Fibroblast of the aortic adventitia (primary cell): ENCODE results near the gene ST6GALNAC3. TPM values are rescaled to one million over a fixed set of nuclear protein-coding genes. Genes with fewer than 3 reads are reported as not detected.

Experiments used
- DNase-seq: peaks from one replicate; pipeline ENCODE4 v3.0.0-alpha.2; 2010; ENCODE audit warnings: low read depth
- H3K4me3 ChIP-seq: 2 replicates; pipeline ENCODE4 v1.5.1; 2011; ENCODE audit warnings: low read depth, mild to moderate bottlenecking, control low read depth, low read length, moderate library complexity
- total RNA-seq: library from RNA; depleted of rRNA; stranded (reverse); fragments of >200 nt; gene quantifications from 2 replicates; pipeline ENCODE4 v1.2.3, GENCODE V29; 2012; ENCODE audit warnings: low replicate concordance
- TF ChIP-seq, protein P1 (sequence below): IDR thresholded peaks from 2 replicates; pipeline ENCODE4 v1.5.1; 2011; ENCODE audit warnings: mild to moderate bottlenecking, low read length, control low read depth, inconsistent platforms; ENCODE audit not compliant: insufficient read depth

ST6GALNAC3 gene
- total RNA-seq, 1 donor: 3.1 TPM

DNA sequence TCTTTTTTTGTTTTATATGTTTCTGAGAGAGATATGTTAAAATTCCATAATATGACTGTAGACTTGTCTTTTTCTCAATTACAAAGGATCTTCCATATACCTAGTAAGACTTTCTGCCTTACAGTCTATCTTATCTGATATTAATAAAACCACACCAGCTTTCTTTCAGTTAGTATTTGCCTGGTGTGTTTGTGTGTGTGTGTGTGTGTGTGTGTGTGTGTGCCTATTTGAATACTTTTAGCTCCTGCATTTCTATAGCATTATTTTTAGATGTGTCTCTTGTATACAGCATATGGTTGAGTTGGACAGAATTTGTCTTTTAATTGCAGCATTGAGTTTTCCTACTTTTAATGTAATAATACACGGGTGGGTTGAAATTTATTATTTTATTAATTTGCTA is 27.5 kb downstream of the ST6GALNAC3 start:
- no peak for DNase-seq
- no peak overlapping the region for H3K4me3 ChIP-seq
- TF ChIP-seq, protein P1, sequence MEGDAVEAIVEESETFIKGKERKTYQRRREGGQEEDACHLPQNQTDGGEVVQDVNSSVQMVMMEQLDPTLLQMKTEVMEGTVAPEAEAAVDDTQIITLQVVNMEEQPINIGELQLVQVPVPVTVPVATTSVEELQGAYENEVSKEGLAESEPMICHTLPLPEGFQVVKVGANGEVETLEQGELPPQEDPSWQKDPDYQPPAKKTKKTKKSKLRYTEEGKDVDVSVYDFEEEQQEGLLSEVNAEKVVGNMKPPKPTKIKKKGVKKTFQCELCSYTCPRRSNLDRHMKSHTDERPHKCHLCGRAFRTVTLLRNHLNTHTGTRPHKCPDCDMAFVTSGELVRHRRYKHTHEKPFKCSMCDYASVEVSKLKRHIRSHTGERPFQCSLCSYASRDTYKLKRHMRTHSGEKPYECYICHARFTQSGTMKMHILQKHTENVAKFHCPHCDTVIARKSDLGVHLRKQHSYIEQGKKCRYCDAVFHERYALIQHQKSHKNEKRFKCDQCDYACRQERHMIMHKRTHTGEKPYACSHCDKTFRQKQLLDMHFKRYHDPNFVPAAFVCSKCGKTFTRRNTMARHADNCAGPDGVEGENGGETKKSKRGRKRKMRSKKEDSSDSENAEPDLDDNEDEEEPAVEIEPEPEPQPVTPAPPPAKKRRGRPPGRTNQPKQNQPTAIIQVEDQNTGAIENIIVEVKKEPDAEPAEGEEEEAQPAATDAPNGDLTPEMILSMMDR: no peak

DNA sequence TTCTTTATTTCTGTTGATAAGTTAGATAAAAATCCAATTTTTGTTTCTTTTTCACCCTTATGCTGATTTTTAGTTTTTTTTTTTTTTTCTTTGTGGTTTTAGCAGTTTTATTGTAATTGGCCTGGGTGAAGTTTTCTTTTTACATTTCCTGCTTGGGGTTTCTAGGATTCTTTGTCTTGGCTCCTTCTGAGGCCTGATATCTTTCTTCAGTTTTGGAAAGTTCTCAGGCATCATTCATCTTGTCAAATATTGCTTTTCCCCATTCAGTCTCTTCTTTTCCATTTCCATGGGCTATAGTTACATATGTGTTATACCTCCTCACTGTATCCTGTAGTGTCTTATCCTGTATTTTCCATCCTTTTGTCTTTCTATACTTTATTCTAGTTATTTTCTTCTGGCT is 28.5 kb downstream of the ST6GALNAC3 start:
- no peak overlapping the region for H3K4me3 ChIP-seq
- TF ChIP-seq, protein P1: no peak
- no peak for DNase-seq

DNA sequence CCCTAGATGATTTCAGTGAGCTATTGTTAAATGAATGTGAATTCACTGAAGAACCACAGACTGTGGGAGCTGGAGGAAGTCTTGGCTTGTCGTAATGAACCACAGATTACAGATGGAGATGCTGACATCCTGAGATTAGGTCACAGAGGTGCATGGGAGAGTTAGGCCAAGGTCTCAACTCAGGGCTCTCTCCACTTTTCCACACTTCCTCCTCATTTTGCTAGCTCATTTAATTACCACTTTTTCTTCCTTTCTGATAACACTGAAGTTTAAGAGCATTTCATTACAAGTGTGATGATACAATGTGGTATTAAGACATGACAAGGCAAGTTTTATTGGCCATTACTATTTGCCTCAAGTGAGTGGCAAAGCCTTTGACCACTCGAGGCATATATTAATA is 30.8 kb downstream of the ST6GALNAC3 start:
- no peak overlapping the region for H3K4me3 ChIP-seq
- TF ChIP-seq, protein P1: no peak
- DNase-seq: no peak

DNA sequence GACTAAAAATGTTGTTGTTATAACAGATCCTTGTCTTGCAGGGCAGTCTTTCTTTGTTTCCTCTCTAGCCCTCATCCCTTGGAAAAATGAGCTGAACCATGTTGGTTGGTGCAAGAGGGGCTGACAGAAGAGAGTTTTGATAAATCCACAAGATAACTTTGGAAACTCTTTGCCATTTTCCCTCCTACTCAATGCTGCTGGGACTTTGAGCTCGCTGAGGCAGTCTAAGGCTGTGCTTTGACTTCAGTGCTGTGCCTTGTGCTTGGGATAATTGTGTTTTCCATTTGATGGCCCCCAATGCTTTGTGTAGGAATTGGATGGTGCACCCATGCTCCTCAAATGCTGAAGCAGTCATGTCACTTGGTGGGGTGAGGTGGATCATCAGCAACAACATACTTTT is 31.7 kb downstream of the ST6GALNAC3 start:
- DNase-seq: no peak
- TF ChIP-seq, protein P1: no peak
- H3K4me3 ChIP-seq: no peak overlapping the region

DNA sequence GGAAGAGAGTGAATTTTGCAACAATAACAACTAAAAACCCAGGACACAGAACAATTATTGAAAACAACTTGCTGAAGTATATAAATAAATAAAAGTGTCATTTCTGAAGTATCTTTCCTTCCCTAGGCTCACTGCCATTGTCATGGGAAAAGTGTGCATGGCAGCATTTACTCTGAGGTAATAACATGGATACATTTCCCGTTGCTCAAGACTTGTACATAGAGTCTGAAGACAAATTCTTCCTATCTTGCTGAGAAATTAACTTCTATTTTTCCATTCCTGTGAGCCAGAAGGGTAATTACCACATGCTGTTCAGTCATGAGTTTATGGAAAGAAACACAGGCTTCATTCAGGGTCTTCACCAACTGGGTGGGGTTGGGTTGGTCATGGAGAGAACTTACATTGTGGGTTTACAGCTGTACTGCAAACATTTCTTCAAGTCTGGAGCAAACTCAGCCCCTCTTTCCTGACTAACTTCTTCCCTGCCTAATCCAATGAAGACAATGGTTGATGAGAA is 32.2 kb downstream of the ST6GALNAC3 start:
- DNase-seq: no peak
- H3K4me3 ChIP-seq: no peak overlapping the region
- TF ChIP-seq, protein P1: no peak

DNA sequence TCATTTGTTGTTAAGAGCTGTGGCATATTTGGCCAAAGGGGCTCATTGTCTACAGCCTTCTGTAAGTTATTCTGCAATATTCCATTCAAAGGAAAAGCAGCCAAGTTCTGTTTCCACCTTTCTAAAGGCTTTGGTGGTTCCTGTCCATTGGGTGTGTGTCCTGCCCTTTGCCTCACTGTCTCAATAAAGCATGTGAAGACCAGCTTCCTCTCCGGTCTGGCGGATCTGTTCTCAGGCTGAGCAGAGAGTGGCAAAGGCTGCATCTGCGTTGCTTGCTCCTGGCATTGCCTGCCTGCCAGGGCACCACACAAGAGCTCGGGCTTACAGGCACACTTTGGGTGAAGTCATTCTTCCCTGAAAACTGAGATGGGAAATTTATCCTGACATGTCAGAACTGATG is 34.9 kb downstream of the ST6GALNAC3 start:
- H3K4me3 ChIP-seq: no peak overlapping the region
- no peak for DNase-seq
- TF ChIP-seq, protein P1: no peak

DNA sequence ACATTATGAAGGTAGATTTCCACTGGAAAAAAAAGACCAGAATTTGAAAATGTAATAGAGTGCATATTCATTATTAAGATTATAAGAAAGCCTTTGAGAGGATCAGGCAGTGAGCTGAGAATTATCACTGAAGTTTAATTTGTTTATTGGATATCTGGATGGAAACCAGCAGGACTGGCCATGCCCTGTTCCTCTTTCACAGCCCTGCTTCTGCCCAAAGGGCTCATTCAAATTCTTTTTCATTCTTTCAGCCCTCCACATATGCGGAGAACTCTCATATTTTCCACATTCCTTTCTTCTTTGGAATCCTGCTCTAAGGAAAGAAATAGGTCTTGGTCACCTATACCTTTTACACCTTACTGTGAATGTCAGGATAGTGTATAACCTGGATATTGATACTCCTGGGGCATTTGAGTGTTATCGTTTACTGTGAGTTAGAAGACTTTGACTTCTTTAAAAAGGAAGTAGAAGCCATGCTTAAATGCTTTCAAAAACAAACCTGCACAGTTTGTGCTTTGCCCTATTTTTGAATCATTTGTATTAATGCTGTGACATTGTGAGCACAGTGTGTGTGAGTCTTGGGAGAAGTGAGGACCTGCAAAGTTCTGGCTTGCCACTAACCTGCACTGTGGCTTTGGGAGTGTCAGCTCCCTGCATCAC is 35.5 kb downstream of the ST6GALNAC3 start:
- no peak overlapping the region for H3K4me3 ChIP-seq
- TF ChIP-seq, protein P1: no peak
- DNase-seq: no peak
